Motor neuron (in vitro differentiated cells): ENCODE data around the gene KRTAP3-1. TPM values are rescaled to one million over a fixed set of nuclear protein-coding genes. Genes with fewer than 3 reads are reported as not detected.

ENCODE experiments used
- total RNA-seq, 8 experiments: library from RNA; unstranded; fragments of 300-600 nt; gene quantifications; 2 replicates each; pipeline versions ENCODE4 v1.2.3 to v1.2.4, GENCODE V29; 2022

Gene KRTAP3-1
- total RNA-seq, 8 experiments from 2014 or later, result not detected

Other genes with a start within 250 kb of the KRTAP3-1 start
- gene KRT26, start 236.9 kb downstream of the KRTAP3-1 start, total RNA-seq, result under 1 TPM in 1 of 8 experiments, not detected in 7; 0.28 TPM
- under 1 TPM in 1 of 8 experiments, not detected in 7; 0.66 TPM for gene KRT27, start 226.6 kb downstream of the KRTAP3-1 start, total RNA-seq
- gene KRT28, start 209.2 kb downstream of the KRTAP3-1 start, total RNA-seq, result under 1 TPM in 1 of 8 experiments, not detected in 7; 0.08 TPM
- gene KRT10, start 186.5 kb downstream of the KRTAP3-1 start, total RNA-seq, result 10 to 100 TPM; 15.4 to 62.1 (median 27.3) TPM
- gene KRT12, start 141.9 kb downstream of the KRTAP3-1 start, total RNA-seq, result 1 to 10 TPM in 4 of 8 experiments, under 1 TPM in 2, not detected in 2; 0.21 to 2.7 (median 1.1) TPM
- under 1 TPM in 3 of 8 experiments, not detected in 5; 0.09 to 0.43 (median 0.31) TPM for gene KRT20, start 123.9 kb downstream of the KRTAP3-1 start, total RNA-seq
- gene KRT23, start 71.5 kb downstream of the KRTAP3-1 start, total RNA-seq, result 1 to 10 TPM in 1 of 8 experiments, under 1 TPM in 2, not detected in 5; 0.36 to 1.2 (median 0.66) TPM
- under 1 TPM in 1 of 8 experiments, not detected in 7; 0.59 TPM for gene KRT39, start 42.2 kb downstream of the KRTAP3-1 start, total RNA-seq
- under 1 TPM in 1 of 8 experiments, not detected in 7; 0.19 TPM for gene KRT40, start 24.8 kb downstream of the KRTAP3-1 start, total RNA-seq
- under 1 TPM in 2 of 8 experiments, not detected in 6; 0.33 to 0.47 TPM for gene KRTAP3-3, start 15.0 kb downstream of the KRTAP3-1 start, total RNA-seq
- gene KRTAP3-2, start 9.2 kb downstream of the KRTAP3-1 start, total RNA-seq, result 1 to 10 TPM in 1 of 8 experiments, under 1 TPM in 1, not detected in 6; 0.47 to 1.0 TPM
- not detected for gene KRTAP1-5, start 18.1 kb upstream of the KRTAP3-1 start, total RNA-seq
- gene KRTAP1-4, start 21.1 kb upstream of the KRTAP3-1 start, total RNA-seq, result not detected
- gene KRTAP1-3, start 25.7 kb upstream of the KRTAP3-1 start, total RNA-seq, result under 1 TPM in 4 of 8 experiments, not detected in 4; 0.25 to 0.56 (median 0.46) TPM
- gene KRTAP1-1, start 32.3 kb upstream of the KRTAP3-1 start, total RNA-seq, result not detected
- under 1 TPM in 1 of 8 experiments, not detected in 7; 0.71 TPM for gene KRTAP2-1, start 38.2 kb upstream of the KRTAP3-1 start, total RNA-seq
- not detected for gene KRTAP2-2, start 46.1 kb upstream of the KRTAP3-1 start, total RNA-seq
- under 1 TPM in 1 of 8 experiments, not detected in 7; 0.33 TPM for gene KRTAP2-3, start 51.0 kb upstream of the KRTAP3-1 start, total RNA-seq
- not detected for gene KRTAP2-4, start 56.8 kb upstream of the KRTAP3-1 start, total RNA-seq
- gene KRTAP4-7, start 75.0 kb upstream of the KRTAP3-1 start, total RNA-seq, result under 1 TPM in 1 of 8 experiments, not detected in 7; 0.52 TPM
- under 1 TPM in 2 of 8 experiments, not detected in 6; 0.25 to 0.33 TPM for gene KRTAP4-8, start 89.0 kb upstream of the KRTAP3-1 start, total RNA-seq
- under 1 TPM in 1 of 8 experiments, not detected in 7; 0.47 TPM for gene KRTAP4-16, start 93.1 kb upstream of the KRTAP3-1 start, total RNA-seq
- under 1 TPM in 3 of 8 experiments, not detected in 5; 0.33 to 0.41 (median 0.38) TPM for gene KRTAP4-9, start 96.3 kb upstream of the KRTAP3-1 start, total RNA-seq
- gene KRTAP4-11, start 109.2 kb upstream of the KRTAP3-1 start, total RNA-seq, result under 1 TPM in 2 of 8 experiments, not detected in 6; 0.18 to 0.38 TPM
- gene KRTAP4-12, start 115.1 kb upstream of the KRTAP3-1 start, total RNA-seq, result under 1 TPM in 2 of 8 experiments, not detected in 6; 0.38 to 0.41 TPM
- gene KRTAP4-6, start 131.4 kb upstream of the KRTAP3-1 start, total RNA-seq, result under 1 TPM in 2 of 8 experiments, not detected in 6; 0.17 to 0.47 TPM
- gene KRTAP4-5, start 140.7 kb upstream of the KRTAP3-1 start, total RNA-seq, result not detected
- gene KRTAP4-4, start 151.6 kb upstream of the KRTAP3-1 start, total RNA-seq, result under 1 TPM in 1 of 8 experiments, not detected in 7; 0.18 TPM
- not detected for gene KRTAP4-3, start 159.1 kb upstream of the KRTAP3-1 start, total RNA-seq
- not detected for gene KRTAP4-2, start 169.1 kb upstream of the KRTAP3-1 start, total RNA-seq
- gene KRTAP4-1, start 175.8 kb upstream of the KRTAP3-1 start, total RNA-seq, result not detected
- not detected for gene KRTAP9-1, start 180.8 kb upstream of the KRTAP3-1 start, total RNA-seq
- gene KRTAP9-2, start 217.5 kb upstream of the KRTAP3-1 start, total RNA-seq, result under 1 TPM in 1 of 8 experiments, not detected in 7; 0.85 TPM
- gene KRTAP9-3, start 223.3 kb upstream of the KRTAP3-1 start, total RNA-seq, result under 1 TPM in 1 of 8 experiments, not detected in 7; 0.21 TPM
- gene KRTAP9-8, start 228.9 kb upstream of the KRTAP3-1 start, total RNA-seq, result not detected
- not detected for gene KRTAP9-4, start 240.6 kb upstream of the KRTAP3-1 start, total RNA-seq
- under 1 TPM in 1 of 8 experiments, not detected in 7; 0.28 TPM for gene KRTAP9-9, start 246.3 kb upstream of the KRTAP3-1 start, total RNA-seq